Muscle layer of colon (tissue), 2 donors: ENCODE results near the gene FSCN2.

Experiments
- H3K27ac ChIP-seq: one replicate; pipeline ENCODE4 v1.7.0; 2013; ENCODE audit warnings: low read depth, mild to moderate bottlenecking, low read length, moderate library complexity
- H3K27me3 ChIP-seq, 2 donors: one replicate each; pipeline ENCODE4 v1.7.0; 2013; ENCODE audit warnings: low read length in 2 of 2, mild to moderate bottlenecking in 2 of 2; ENCODE audit not compliant: insufficient read depth in 2 of 2, control insufficient read depth in 1 of 2
- H3K36me3 ChIP-seq: one replicate; pipeline ENCODE4 v1.7.0; 2013; ENCODE audit warnings: mild to moderate bottlenecking, low read length; ENCODE audit not compliant: insufficient read depth
- H3K4me1 ChIP-seq: one replicate; pipeline ENCODE4 v1.7.0; 2013; ENCODE audit warnings: mild to moderate bottlenecking, low read length; ENCODE audit not compliant: insufficient read depth
- H3K4me3 ChIP-seq, 2 donors: one replicate each; pipeline ENCODE4 v1.7.0; 2013; ENCODE audit warnings: low read length in 2 of 2, low read depth in 1 of 2, mild to moderate bottlenecking in 1 of 2, moderate library complexity in 1 of 2
- H3K9ac ChIP-seq: one replicate; pipeline ENCODE4 v1.7.0; 2013; ENCODE audit warnings: low read length
- H3K9me3 ChIP-seq: one replicate; pipeline ENCODE4 v1.7.0; 2013; ENCODE audit warnings: mild to moderate bottlenecking, low read length
- donor health status: abdominal sarcoma.
- donor health status: Adenocarcinoma of cecum.

The FSCN2 gene

DNA sequence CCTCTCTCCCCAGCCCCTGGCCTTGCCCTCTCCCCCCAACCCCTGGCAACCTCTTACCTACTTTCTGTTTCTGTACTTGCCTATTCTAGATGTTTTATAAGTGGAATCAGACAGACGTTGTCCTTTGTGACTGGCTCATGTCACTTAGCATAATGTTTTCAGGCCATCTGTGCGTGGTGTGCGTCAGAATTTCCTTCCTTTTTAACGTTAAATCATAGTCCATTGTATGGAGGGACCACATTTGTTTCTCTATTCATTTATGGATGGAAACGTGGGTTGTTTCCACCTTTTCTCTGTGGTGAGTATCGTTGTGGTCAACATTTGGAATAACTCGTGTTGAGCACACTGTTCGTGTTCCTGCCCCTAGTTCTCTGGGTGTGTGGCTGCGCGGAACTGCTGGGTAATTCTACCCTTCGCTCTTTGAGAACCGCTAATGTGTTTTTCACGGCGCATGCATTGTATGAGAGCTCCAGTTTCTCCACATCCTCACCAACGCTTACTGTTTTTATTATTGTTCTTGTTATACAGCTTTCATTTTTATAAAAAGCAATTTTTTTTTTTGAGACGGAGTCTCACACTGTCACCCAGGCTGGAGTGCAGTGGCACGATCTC lies 41.9 kb upstream of the FSCN2 start:
- no peak overlapping the region for H3K4me3 ChIP-seq
- H3K27me3 ChIP-seq, result peaks cover 0 to 13% of the 10 kb centered on the region in 2 donors
- H3K9ac ChIP-seq, result no peak overlapping the region
- H3K4me1 ChIP-seq, result peaks cover 22% of the 10 kb centered on the region
- no peaks in the 10 kb centered on the region for H3K36me3 ChIP-seq
- no peaks in the 10 kb centered on the region for H3K9me3 ChIP-seq
- no peak overlapping the region for H3K27ac ChIP-seq

DNA sequence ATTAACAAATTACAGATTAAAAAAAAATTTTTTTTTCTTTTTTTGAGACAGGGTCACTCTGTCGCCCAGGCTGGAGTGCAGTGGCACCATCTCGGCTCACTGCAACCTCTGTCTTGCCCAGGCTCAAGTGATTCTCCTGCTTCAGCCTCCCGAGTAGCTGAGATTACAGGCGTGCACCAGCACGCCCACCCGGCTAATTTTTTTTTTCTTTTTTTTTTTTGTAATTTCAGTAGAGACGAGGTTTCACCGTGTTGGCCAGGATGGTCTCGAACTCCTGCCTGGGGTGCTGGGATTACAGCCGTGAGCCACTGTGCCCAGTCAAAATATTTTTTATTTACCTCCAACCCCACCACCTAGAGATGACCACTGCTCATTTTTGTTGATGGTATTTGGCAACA lies 41.1 kb upstream of the FSCN2 start:
- H3K36me3 ChIP-seq, result no peaks in the 10 kb centered on the region
- H3K27me3 ChIP-seq, result peaks cover 0 to 13% of the 10 kb centered on the region in 2 donors
- peaks cover 16% of the 10 kb centered on the region for H3K4me1 ChIP-seq
- H3K27ac ChIP-seq, result no peak overlapping the region
- no peaks in the 10 kb centered on the region for H3K9me3 ChIP-seq
- H3K9ac ChIP-seq, result no peak overlapping the region
- peak overlapping the region; percentile 45 to 63 for H3K4me3 ChIP-seq

DNA sequence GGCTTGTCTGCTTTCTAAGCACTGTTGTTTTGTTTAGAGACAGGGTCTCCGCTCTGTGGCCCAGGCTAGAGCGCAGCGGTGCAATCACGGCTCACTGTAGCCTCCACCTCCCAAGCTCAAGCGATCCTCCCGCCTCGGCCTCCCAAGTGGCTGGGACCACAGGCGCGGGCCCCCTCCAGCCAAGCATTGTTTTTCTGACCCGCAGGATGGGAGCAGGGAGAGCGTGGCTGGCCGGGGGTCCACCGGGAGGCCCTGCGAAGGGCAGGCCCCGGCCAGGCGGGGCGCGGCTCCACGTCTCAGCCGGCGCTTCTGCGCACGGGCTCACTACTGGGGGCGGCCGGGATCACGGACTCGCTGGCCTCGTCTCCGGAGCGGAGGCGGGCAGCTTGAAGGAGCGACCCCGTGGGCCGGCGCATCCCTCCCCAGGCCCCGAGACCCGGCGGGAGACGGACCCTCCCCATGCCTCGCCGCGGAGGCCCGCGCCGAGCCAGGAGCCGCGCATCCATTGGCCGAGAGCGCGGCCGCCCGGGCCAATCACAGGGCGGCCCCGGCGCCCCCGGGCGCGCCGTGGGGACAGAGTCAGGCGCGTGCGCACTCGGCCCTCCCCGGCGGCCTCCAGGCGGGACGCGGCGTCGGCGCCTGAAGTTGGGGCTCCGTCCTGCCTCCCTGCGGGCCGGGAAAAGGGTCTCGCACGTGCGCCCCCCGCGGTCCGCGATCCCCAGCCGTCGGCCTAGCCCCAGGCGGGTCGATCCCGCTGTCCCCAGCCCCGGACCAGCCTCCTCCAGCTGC lies 40.5 kb upstream of the FSCN2 start:
- peak overlapping the region; percentile 49 to 63 for H3K4me3 ChIP-seq
- H3K9me3 ChIP-seq, result no peaks in the 10 kb centered on the region
- H3K27ac ChIP-seq, result peak overlapping the region; percentile 32
- peaks cover 16% of the 10 kb centered on the region for H3K4me1 ChIP-seq
- no peaks in the 10 kb centered on the region for H3K36me3 ChIP-seq
- H3K27me3 ChIP-seq, result peaks cover 0 to 13% of the 10 kb centered on the region in 2 donors
- no peak overlapping the region for H3K9ac ChIP-seq

DNA sequence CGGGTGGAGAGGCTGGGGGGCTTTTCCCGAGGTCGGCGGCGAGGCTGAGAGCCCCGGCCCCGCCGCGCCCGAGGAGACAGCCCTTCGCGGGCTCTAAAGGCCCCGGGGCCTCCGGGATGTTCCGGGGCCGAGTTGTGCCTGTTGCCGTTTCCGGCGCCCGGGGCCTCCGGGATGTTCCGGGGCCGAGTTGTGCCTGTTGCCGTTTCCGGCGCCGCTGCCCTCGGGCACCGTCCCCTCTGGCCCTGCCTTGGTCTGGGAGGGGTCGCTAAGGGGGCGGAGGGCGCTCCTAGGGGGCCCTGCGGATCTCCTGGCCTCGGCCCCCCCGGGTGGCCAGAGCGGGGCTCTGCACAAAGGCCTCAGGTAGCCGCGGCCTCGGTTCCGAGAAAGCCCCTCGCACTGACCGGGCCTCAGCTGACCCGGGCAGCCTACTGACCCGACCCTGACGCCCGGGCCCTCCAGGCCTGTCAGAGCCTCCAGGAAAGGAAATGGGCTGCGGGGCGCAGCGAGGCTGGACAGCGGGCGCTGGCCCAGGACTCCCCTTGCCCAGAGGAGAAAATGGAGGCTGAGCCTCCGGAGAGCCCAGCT lies 39.8 kb upstream of the FSCN2 start:
- H3K27ac ChIP-seq, result peak overlapping the region; percentile 28
- no peak overlapping the region for H3K9ac ChIP-seq
- H3K27me3 ChIP-seq, result peaks cover 0 to 13% of the 10 kb centered on the region in 2 donors
- H3K4me1 ChIP-seq, result peaks cover 16% of the 10 kb centered on the region
- no peaks in the 10 kb centered on the region for H3K36me3 ChIP-seq
- H3K4me3 ChIP-seq, result peak overlapping the region; percentile 49 to 63
- H3K9me3 ChIP-seq, result no peaks in the 10 kb centered on the region

DNA sequence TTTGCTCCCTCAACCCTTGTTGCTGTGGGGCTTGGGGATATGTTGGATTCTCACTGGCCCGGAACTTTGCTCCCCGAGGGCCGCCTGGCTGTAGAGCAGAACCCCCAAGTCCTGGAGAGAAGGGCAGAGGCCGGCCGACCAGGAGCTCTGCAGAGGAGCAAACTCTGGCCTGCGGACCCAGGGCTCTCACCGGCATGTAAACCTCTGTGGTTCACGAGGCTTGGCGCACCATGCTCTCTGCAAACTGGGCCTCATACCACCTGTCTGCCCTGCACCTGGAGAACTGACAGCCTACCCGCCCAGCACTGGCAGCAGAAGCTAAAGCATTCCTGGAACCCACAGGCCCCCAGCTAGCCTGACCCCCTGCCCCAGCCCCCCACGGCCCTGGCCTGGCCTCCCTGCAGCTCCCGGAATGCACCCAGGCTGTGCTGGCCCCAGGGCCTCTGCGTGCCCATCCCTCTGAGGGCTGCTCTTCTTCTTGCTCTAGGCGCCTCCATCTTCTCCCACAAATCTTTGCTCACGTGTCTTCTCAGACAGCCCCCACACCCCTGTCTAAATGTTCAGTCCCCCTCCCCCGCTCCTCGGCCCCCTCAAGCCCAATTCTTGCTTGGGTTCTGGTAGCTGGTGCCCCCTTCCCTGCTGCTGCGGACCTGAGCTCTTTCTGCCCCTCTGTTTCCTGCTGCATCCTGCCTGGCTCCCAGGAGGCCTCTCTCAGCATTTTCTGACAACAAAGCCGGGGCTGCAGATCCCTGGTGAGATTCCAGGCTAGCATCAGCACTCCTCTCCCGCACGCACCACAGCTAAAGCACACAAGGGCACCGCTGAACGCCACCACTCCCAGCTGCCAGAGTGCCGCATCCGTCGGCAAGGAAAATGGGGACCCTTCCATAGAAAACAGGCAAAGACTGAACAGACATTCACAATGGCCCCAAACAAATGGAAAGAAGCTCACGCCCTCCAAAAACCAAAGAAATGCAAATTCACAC lies 38.9 kb upstream of the FSCN2 start:
- Histone ChIP-seq H3K36me3 (no peaks in the 10 kb centered on the region), H3K4me1 (peaks cover 9% of the 10 kb centered on the region), H3K9ac (no peak overlapping the region), H3K9me3 (no peaks in the 10 kb centered on the region), H3K4me3 (no peak overlapping the region), H3K27ac (no peak overlapping the region), H3K27me3 (peaks cover 0 to 8% of the 10 kb centered on the region in 2 donors)

DNA sequence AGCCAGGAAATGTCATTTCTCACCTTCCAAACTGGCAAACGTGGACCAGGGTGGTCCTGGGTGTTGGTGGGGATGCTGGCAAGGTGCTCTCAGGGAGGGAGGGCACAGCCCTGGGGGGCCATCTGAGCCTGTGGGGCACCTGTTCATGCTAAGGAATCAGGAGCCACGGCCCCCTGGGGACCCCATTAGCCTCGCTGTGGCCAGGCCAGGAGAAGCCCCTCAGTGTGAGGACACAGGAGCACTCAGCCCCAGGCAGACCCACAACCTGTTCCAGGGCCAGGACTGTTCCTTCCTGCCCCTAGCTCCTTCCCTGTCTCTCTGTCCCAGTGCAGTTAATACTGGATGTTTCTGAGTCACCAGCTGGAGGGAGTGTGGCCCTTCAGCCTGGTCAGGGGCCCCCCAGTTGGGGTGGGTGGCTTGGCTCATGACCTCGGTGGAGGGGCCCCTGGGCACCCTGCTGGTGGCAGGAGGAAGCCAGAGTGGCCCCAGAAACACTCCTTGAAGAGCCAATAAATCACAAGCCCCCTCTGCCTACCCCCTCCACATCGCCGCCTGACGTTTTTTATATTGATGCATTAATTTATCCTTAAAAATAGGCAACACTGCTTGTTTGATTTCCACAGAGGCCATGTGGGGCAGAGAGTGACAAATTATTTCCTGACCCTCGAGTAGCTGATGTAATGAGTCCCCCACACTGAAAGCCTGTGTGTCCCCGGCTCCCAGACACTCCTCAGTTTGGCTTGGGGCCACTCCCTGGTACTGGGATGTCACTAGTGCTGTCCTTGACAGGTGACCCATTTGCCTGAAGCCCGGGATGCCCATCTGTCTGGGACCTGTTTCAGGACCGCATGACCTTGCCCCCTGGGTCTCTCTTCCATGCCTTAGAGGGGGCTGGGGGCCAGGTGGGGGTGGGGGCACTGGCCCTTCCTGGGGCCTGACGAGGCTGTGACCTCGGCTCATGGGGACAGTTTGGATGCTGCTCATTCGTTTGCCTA lies 37.9 kb upstream of the FSCN2 start:
- no peak overlapping the region for H3K9ac ChIP-seq
- no peaks in the 10 kb centered on the region for H3K9me3 ChIP-seq
- no peak overlapping the region for H3K27ac ChIP-seq
- H3K36me3 ChIP-seq, result no peaks in the 10 kb centered on the region
- H3K4me1 ChIP-seq, result peaks cover 4% of the 10 kb centered on the region
- H3K27me3 ChIP-seq, result peaks cover 0 to 14% of the 10 kb centered on the region in 2 donors
- H3K4me3 ChIP-seq, result no peak overlapping the region

DNA sequence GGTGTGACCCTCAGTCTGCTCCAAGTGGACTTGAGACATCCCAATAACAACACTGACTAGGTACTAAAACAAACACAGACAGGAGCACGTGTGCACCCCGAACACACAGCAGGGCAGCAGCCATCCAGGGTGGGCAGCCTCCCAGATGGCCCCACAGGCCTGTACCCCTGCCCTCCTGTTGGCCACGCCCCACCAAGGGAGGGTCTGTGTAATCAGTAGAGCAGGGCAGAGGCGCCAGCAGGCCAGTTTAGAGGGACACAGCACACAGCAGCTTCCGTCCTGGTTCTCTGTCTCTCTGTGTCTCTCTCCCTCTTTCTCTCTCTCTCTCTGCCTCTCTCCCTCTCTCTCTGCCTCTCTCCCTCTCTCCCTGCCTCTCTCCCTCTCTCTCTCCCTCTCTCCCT lies 37.0 kb upstream of the FSCN2 start:
- peaks cover 0 to 14% of the 10 kb centered on the region in 2 donors for H3K27me3 ChIP-seq
- H3K4me1 ChIP-seq, result peaks cover 4% of the 10 kb centered on the region
- no peak overlapping the region for H3K27ac ChIP-seq
- H3K9ac ChIP-seq, result no peak overlapping the region
- no peak overlapping the region for H3K4me3 ChIP-seq
- H3K9me3 ChIP-seq, result no peaks in the 10 kb centered on the region
- H3K36me3 ChIP-seq, result no peaks in the 10 kb centered on the region

DNA sequence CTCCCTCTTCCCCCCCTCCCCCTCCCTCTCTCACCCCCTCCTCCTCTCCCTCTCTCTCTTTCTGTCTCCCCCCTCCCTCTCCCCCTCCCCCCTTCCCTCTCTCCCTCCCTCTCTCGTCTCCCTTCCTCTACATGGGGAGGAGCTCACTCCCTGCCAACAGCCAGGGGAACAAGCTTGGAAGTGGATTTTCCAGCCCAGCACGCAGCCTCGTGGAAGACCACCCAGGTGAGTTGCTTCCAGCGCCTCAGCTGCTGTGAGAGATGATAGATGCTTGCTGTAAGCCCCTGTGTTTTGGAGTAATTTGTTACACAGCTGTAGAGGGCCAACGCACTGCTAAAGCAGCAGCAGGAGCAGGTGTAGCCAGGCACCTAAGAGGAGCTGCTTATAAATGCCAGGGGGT lies 36.4 kb upstream of the FSCN2 start:
- Histone ChIP-seq H3K9ac (no peak overlapping the region), H3K27me3 (peaks cover 0 to 14% of the 10 kb centered on the region in 2 donors), H3K4me3 (no peak overlapping the region), H3K9me3 (no peaks in the 10 kb centered on the region), H3K36me3 (no peaks in the 10 kb centered on the region), H3K4me1 (peaks cover 4% of the 10 kb centered on the region), H3K27ac (no peak overlapping the region)

DNA sequence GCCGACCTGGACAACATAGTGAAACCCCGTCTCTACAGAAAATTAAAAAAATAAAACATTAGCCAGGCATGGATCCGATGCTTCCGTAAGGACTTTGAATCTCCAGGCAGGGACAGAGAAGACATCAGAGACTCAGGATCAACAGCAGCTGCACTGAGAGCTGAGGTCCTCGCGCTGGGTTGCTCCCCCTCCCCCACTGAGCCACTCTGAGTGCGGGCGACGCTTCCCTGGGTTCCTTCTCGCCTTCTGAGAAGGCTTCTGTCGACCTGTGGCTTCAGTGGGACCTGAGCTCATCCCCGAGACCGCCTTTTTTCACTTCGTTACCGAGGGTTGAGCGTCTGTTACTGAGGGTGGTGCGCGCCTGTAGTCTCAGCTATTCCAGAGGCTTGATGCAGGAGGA lies 36.0 kb upstream of the FSCN2 start:
- H3K9me3 ChIP-seq, result no peaks in the 10 kb centered on the region
- H3K27ac ChIP-seq, result no peak overlapping the region
- H3K27me3 ChIP-seq, result peaks cover 0 to 14% of the 10 kb centered on the region in 2 donors
- H3K36me3 ChIP-seq, result no peaks in the 10 kb centered on the region
- no peak overlapping the region for H3K4me3 ChIP-seq
- H3K4me1 ChIP-seq, result peaks cover 3% of the 10 kb centered on the region
- no peak overlapping the region for H3K9ac ChIP-seq

DNA sequence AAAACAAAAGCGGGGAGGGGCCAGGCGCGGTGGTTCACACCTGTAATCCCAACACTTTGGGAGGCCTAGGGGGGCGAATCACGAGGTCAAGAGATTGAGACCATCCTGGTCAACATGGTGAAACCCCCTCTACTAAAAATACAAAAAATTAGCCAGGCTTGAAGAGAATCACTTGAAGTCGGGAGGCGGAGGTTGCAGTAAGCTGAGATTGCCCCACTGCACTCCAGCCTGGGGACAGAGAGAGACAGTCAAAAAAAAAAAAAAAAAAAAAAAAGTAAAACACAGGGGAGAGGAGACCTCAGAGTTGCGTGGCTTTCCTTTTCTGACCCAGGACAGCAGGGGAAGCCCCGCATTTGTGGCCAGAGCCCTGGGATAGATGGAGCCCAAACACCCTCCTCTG lies 35.5 kb upstream of the FSCN2 start:
- Histone ChIP-seq H3K4me3 (no peak overlapping the region), H3K36me3 (no peaks in the 10 kb centered on the region), H3K9ac (no peak overlapping the region), H3K27ac (no peak overlapping the region), H3K9me3 (no peaks in the 10 kb centered on the region), H3K27me3 (peaks cover 0 to 14% of the 10 kb centered on the region in 2 donors), H3K4me1 (no peaks in the 10 kb centered on the region)
